HCT116 (cell line): ENCODE results near the gene PCDHB2. TPM values are rescaled to one million over a fixed set of nuclear protein-coding genes. Genes with fewer than 3 reads are reported as not detected.
"Not testable (repeated sequence)": the region's sequence is repeated elsewhere in the genome, so short reads cannot be mapped to it uniquely, and the experiment has no call there.

Experiments used
- ATAC-seq: fragments of 200-7000 bp; cut with Tn5 transposase; 2 replicates; pipeline ENCODE4 v1.9.1; 2020; ENCODE audit warnings: mild to moderate bottlenecking, moderate library complexity
- BruUV-seq: library from RNA; stranded (reverse); fragments of 400-500 nt; replicated peaks from 2 replicates; lab custom pipeline; 2021; lab: Mats Ljungman, UMichigan
- CTCF ChIA-PET: fragments of 300-600 bp; sonication (Branson Sonifier 250); formaldehyde crosslinking; loops from one replicate; lab custom pipeline; 2021; ENCODE audit warnings: antibody characterized with exemption; lab: Charles Lee
- POLR2A ChIA-PET: fragments of 300-600, 350-600 bp; sonication (Branson Sonifier 250); formaldehyde crosslinking; loops from one replicate; lab custom pipeline; 2021; ENCODE audit warnings: antibody characterized with exemption; lab: Charles Lee
- RAD21 ChIA-PET, 2 experiments: fragments of 300-600 bp; sonication (Branson Sonifier 250); formaldehyde crosslinking; loops; one replicate each; lab custom pipeline; 2023; ENCODE audit warnings: low total read pairs in 2 of 2; ENCODE audit not compliant: uncharacterized antibody in 2 of 2, unreplicated experiment in 2 of 2, low non-redundant PET in 1 of 2; lab: Charles Lee
- DNase-seq: peaks from one replicate; pipeline ENCODE4 v3.0.0-alpha.2; 2010; ENCODE audit warnings: low read depth, low spot score
- H2AFZ ChIP-seq: fragments of 200-600 bp; shearing (Covaris generic), sonication (generic); 2 replicates; pipeline ENCODE4 v1.6.1; 2017; ENCODE audit warnings: low read depth, mixed run types, mixed read lengths, antibody characterized with exemption, low read length; ENCODE audit not compliant: poor library complexity, severe bottlenecking
- H3K27ac ChIP-seq: 2 replicates; pipeline ENCODE4 v1.5.1; 2012; ENCODE audit warnings: low read depth, low read length
- H3K27me3 ChIP-seq: fragments of 200-600 bp; sonication (generic); 2 replicates; pipeline ENCODE4 v1.6.1; 2016; ENCODE audit warnings: mixed run types, low read length, mixed read lengths; ENCODE audit not compliant: insufficient read depth
- H3K36me3 ChIP-seq, 2 experiments: fragments of 200-500 bp in 1 of 2; fragments of 200-600 bp in 1 of 2; sonication (Bioruptor generic) in 1 of 2; sonication (generic) in 1 of 2; 2 replicates each; pipeline versions ENCODE4 v1.5.1 to v1.6.1; 2014 to 2016; ENCODE audit warnings: low read length in 2 of 2, inconsistent platforms in 1 of 2, mixed read lengths in 1 of 2, mixed run types in 1 of 2; ENCODE audit not compliant: insufficient read depth in 2 of 2, control insufficient read depth in 1 of 2
- H3K4me1 ChIP-seq, 2 experiments: fragments of 200-600 bp in 1 of 2; sonication (generic) in 1 of 2; 2 replicates each; pipeline versions ENCODE4 v1.5.1 to v1.6.1; 2012 to 2017; ENCODE audit warnings: low read length in 2 of 2, inconsistent platforms in 1 of 2, mild to moderate bottlenecking in 1 of 2, mixed read lengths in 1 of 2, mixed run types in 1 of 2, moderate library complexity in 1 of 2; ENCODE audit not compliant: insufficient read depth in 2 of 2, control insufficient read depth in 1 of 2
- H3K4me2 ChIP-seq: fragments of 200-600 bp; sonication (generic); 2 replicates; pipeline ENCODE4 v1.6.1; 2017; ENCODE audit warnings: mixed run types, low read length, mixed read lengths
- H3K4me3 ChIP-seq, 2 experiments: fragments of 200-600 bp in 1 of 2; sonication (generic) in 1 of 2; replicated peaks in 1 of 2; 2 replicates each; pipeline ENCODE4 v1.5.1; 2011 to 2016; ENCODE audit warnings: low read length in 2 of 2, control low read depth in 1 of 2, low read depth in 1 of 2, mild to moderate bottlenecking in 1 of 2, mixed read lengths in 1 of 2, mixed run types in 1 of 2
- H3K79me2 ChIP-seq: fragments of 200-600 bp; sonication (generic); 2 replicates; pipeline ENCODE4 v1.6.1; 2017; ENCODE audit warnings: mild to moderate bottlenecking, mixed run types, low read length, moderate library complexity, mixed read lengths; ENCODE audit not compliant: insufficient read depth
- H3K9ac ChIP-seq: fragments of 200-600 bp; sonication (generic); 2 replicates; pipeline ENCODE4 v1.6.1; 2016; ENCODE audit warnings: low read length, mixed read lengths
- H3K9me2 ChIP-seq: fragments of 200-600 bp; sonication (generic), shearing (Covaris generic); 2 replicates; pipeline ENCODE4 v1.6.1; 2017; ENCODE audit warnings: mixed run types, mild to moderate bottlenecking, moderate library complexity; ENCODE audit not compliant: insufficient read depth
- H3K9me3 ChIP-seq, 2 experiments: fragments of 200-500 bp in 1 of 2; fragments of 200-600 bp in 1 of 2; sonication (Bioruptor generic) in 1 of 2; sonication (generic) in 1 of 2; 2 replicates each; pipeline ENCODE4 v1.6.1; 2014 to 2017; ENCODE audit warnings: low read length in 2 of 2, mixed read lengths in 2 of 2, inconsistent platforms in 1 of 2, low read depth in 1 of 2, mild to moderate bottlenecking in 1 of 2, mixed run types in 1 of 2, moderate library complexity in 1 of 2; ENCODE audit not compliant: control insufficient read depth in 1 of 2, insufficient read depth in 1 of 2
- H4K20me1 ChIP-seq: fragments of 200-600 bp; sonication (generic), shearing (Covaris generic); 2 replicates; pipeline ENCODE4 v1.6.1; 2017; ENCODE audit warnings: mixed run types, mild to moderate bottlenecking, moderate library complexity; ENCODE audit not compliant: insufficient read depth
- ATF3 ChIP-seq: IDR thresholded peaks from 2 replicates; pipeline ENCODE4 v1.6.1; 2012
- CBX3 ChIP-seq: IDR thresholded peaks from 2 replicates; pipeline ENCODE4 v1.6.1; 2012; ENCODE audit warnings: low read depth
- CTCF ChIP-seq, 3 experiments: fragments of 200-600 bp in 1 of 3; sonication (generic) in 1 of 3; IDR thresholded peaks in 2 of 3; conservative IDR thresholded peaks in 1 of 3; 2 replicates each; pipeline ENCODE4 v1.5.1; 2012 to 2017; ENCODE audit warnings: low read depth in 2 of 3, low read length in 2 of 3, antibody characterized with exemption in 1 of 3, borderline replicate concordance in 1 of 3, control low read depth in 1 of 3, mild to moderate bottlenecking in 1 of 3, mixed read lengths in 1 of 3, mixed run types in 1 of 3, moderate library complexity in 1 of 3; ENCODE audit not compliant: insufficient read depth in 1 of 3
- EZH2 ChIP-seq: fragments of 200-600 bp; sonication (generic); IDR thresholded peaks from 2 replicates; pipeline ENCODE4 v1.6.1; 2017; ENCODE audit warnings: antibody characterized with exemption, mixed run types
- EZH2phosphoT487 ChIP-seq: fragments of 200-600 bp; IDR thresholded peaks from 2 replicates; pipeline ENCODE4 v1.6.1; 2018; ENCODE audit warnings: antibody characterized with exemption, borderline replicate concordance
- FOSL1 ChIP-seq: IDR thresholded peaks from 2 replicates; pipeline ENCODE4 v1.6.1; 2012; ENCODE audit warnings: low read depth
- RAD21 ChIP-seq: IDR thresholded peaks from 2 replicates; pipeline ENCODE4 v1.6.1; 2012; ENCODE audit warnings: low read depth, mild to moderate bottlenecking
- intact Hi-C: fragments of 100-400 bp; cut with micrococcal nuclease; formaldehyde crosslinking; loops from 2 replicates; pipeline ENCODE4 v1.10.0; 2022
- total RNA-seq: library from RNA; stranded (reverse); gene quantifications from one replicate; pipeline ENCODE4 v1.2.1, GENCODE V29; 2021; ENCODE audit not compliant: unreplicated experiment

Gene PCDHB2
- total RNA-seq, 1 experiment from 2014 or later: not detected

GRCh38 chr5:141121985-141122384, 27.6 kb downstream of the PCDHB2 start (continued):
- TF ChIP-seq CTCF (IDR thresholded peaks at IDR 0.05 in 2 of 3, conservative IDR thresholded peaks at IDR 0.05 in 1 of 3; ENCODE audit: borderline replicate concordance in 1 of 3, insufficient read depth in 1 of 3, low read depth in 2 of 3, low read length in 2 of 3) (no peak), EZH2phosphoT487 (no peak), CBX3 (no peak), RAD21 (no peak), FOSL1 (no peak), EZH2 (no peak), ATF3 (no peak)

GRCh38 chr5:141123396-141124135, 29.2 kb downstream of the PCDHB2 start:
- H3K4me1 ChIP-seq, POLR2A ChIA-PET, H4K20me1 ChIP-seq, H3K27ac ChIP-seq, H3K36me3 ChIP-seq, RAD21 ChIA-PET, H3K27me3 ChIP-seq, intact Hi-C loops, ATAC-seq, BruUV-seq, H3K9me3 ChIP-seq, H3K9me2 ChIP-seq, H3K4me2 ChIP-seq, H3K9ac ChIP-seq, CTCF ChIA-PET, DNase-seq, H3K79me2 ChIP-seq, H2AFZ ChIP-seq, H3K4me3 ChIP-seq: not testable (repeated sequence)
